ENCODE data around the gene ALDH1A3.

ALDH1A3 gene

GRCh38 chr15:100926971-100927756, 47.5 kb downstream of the ALDH1A3 start:
- DNase-seq, result no peak

- DNase-seq, result no peak
Measured at GRCh38 chr15:100928632-100929280, 49.1 kb downstream of the ALDH1A3 start.

GRCh38 chr15:100929641-100930042, 50.0 kb downstream of the ALDH1A3 start:
- peak; percentile 55 for DNase-seq

- DNase-seq, result no peak
Measured at GRCh38 chr15:100930306-100930848, 50.7 kb downstream of the ALDH1A3 start.

GRCh38 chr15:100931143-100931890, 51.7 kb downstream of the ALDH1A3 start:
- no peak for DNase-seq

GRCh38 chr15:100932676-100933348, 53.2 kb downstream of the ALDH1A3 start:
- no peak for DNase-seq

GRCh38 chr15:100934166-100934565, 54.5 kb downstream of the ALDH1A3 start:
- no peak for DNase-seq

GRCh38 chr15:100934726-100935125, 55.1 kb downstream of the ALDH1A3 start:
- DNase-seq, result no peak

GRCh38 chr15:100937171-100937570, 57.5 kb downstream of the ALDH1A3 start:
- DNase-seq, result no peak

- no peak for DNase-seq
Measured at GRCh38 chr15:100939791-100940190, 60.2 kb downstream of the ALDH1A3 start.

- DNase-seq, result no peak
Measured at GRCh38 chr15:100940767-100941379, 61.2 kb downstream of the ALDH1A3 start.

GRCh38 chr15:100941536-100941935, 61.9 kb downstream of the ALDH1A3 start:
- DNase-seq, result no peak

- no peak for DNase-seq
Measured at GRCh38 chr15:100942656-100943425, 63.2 kb downstream of the ALDH1A3 start.

- no peak for DNase-seq
Measured at GRCh38 chr15:100944244-100944895, 64.7 kb downstream of the ALDH1A3 start.

GRCh38 chr15:100944986-100945385, 65.4 kb downstream of the ALDH1A3 start:
- no peak for DNase-seq

GRCh38 chr15:100947760-100948429, 68.3 kb downstream of the ALDH1A3 start:
- DNase-seq, result no peak

GRCh38 chr15:100948430-100948762, 68.8 kb downstream of the ALDH1A3 start:
- DNase-seq, result no peak

GRCh38 chr15:100949691-100950090, 70.1 kb downstream of the ALDH1A3 start:
- DNase-seq, result no peak

GRCh38 chr15:100951965-100952364, 72.3 kb downstream of the ALDH1A3 start:
- DNase-seq, result no peak

GRCh38 chr15:100952566-100952965, 72.9 kb downstream of the ALDH1A3 start:
- no peak for DNase-seq

All from NCI-H82 (cell line).